T-helper 22 cell (primary cell): ENCODE data around the gene CIAO2A.
"Not testable (repeated sequence)": the region's sequence is repeated elsewhere in the genome, so short reads cannot be mapped to it uniquely, and the experiment has no call there.

Source experiments
- DNase-seq: peaks from one replicate; pipeline ENCODE4 v3.0.0-alpha.2; 2020; ENCODE audit warnings: low read depth

Gene CIAO2A

GRCh38 chr15:64071931-64072765 is 21.5 kb downstream of the CIAO2A start:
- no peak for DNase-seq

DNA sequence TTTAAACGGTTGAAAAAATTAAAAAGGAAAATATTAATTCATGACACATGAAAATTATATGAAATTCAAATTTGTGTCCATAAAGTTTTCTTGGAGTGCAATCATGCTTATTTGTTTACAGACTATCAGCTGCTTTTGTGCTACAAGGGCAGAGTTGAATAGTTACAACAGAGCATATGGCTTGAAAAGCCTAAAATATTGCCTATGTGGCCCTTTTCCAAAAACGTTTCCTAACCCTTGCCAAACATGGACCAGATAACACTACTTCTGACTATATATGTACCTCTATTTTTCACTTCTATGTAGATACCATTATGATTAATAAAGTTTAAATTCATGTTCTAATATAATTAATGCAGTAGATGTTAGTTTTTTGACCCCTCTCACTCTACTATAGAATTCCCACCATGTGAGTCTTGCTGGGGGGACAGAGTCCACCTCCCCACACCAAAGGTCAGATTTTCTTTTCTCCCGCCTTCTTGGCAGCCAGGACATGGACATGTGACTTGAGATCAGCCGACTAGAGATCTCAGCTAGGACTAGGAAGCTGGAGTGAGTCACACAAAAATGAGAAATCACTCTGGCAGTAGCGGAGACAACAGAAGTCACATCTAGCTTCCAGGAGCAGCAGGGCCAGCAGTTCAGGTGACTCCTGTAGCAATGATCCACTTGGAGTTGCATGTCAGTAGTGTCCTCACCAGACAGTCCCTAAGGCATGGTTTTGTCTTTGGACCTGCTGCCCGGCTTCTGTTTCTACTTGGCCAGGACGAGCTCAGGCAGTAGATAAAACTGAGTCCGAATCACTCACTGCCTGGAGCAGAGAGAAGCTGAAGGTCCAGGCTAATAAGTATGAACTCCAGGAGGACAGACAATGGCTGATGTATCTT is 22.4 kb downstream of the CIAO2A start:
- DNase-seq, result no peak

- no peak for DNase-seq
Measured at GRCh38 chr15:64070106-64070505, 23.5 kb downstream of the CIAO2A start.

GRCh38 chr15:64068133-64068532 is 25.5 kb downstream of the CIAO2A start:
- no peak for DNase-seq

DNA sequence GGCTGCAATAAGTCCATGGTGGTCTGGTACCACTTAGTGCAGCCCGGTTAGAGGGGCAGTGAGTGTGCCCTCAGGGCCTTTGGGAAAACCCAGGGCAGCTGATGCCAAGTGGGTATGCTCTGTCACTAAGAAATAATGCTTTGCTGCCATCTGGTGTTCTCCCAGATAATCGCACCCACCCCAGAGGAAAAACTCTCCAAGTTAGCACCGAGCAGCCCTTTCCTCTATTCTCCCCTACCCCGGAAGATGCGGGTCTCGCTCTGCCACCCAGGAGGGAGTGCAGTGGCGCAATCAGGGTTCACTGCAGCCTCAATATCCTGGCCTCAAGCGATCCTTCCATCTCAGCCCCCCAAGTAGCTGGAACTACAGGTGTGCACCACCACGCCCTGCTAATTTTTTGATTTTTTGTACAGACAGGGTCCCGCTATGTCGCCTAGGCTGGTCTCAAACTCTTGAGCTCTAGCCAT is 26.0 kb downstream of the CIAO2A start:
- DNase-seq, result peak; percentile 29

GRCh38 chr15:64066451-64066850 is 27.2 kb downstream of the CIAO2A start:
- no peak for DNase-seq

DNA sequence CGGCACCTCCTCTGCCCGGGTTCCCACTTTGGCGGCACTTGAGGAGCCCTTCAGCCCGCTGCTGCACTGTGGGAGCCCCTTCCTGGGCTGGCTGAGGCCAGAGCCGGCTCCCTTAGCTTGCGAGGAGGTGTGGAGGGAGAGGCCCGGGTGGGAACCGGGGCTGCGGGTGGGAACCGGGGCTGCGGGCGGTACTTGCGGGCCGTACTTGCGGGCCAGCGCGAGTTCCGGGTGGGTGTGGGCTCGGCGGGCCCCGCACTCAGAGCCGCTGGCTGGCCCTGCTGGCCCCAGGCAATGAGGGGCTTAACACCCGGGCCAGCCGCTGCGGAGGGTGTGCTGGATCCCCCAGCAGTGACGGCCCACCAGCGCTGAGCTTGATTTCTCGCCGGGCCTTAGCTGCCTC is 32.9 kb downstream of the CIAO2A start:
- no peak for DNase-seq

GRCh38 chr15:64059104-64059503 is 34.5 kb downstream of the CIAO2A start:
- not testable (repeated sequence) for DNase-seq

GRCh38 chr15:64058279-64058678 is 35.4 kb downstream of the CIAO2A start:
- DNase-seq, result no peak

DNA sequence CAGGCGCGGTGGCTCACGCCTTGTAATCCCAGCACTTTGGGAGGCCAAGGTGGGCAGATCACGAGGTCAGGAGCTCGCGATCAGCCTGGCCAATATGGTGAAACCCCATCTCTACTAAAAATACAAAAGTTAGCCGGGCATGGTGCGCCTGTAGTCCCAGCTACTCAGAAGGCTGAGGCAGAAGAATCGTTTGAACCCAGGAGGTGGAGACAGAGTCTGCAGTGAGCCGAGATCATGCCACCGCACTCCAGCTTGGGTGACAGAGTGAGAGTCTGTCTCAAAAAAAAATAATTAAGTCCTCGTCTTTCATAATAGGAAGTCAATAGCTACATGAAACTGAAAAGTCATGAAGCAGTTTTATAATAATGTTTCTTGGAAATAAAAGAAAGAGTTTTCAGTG is 40.0 kb downstream of the CIAO2A start:
- not testable (repeated sequence) for DNase-seq

DNA sequence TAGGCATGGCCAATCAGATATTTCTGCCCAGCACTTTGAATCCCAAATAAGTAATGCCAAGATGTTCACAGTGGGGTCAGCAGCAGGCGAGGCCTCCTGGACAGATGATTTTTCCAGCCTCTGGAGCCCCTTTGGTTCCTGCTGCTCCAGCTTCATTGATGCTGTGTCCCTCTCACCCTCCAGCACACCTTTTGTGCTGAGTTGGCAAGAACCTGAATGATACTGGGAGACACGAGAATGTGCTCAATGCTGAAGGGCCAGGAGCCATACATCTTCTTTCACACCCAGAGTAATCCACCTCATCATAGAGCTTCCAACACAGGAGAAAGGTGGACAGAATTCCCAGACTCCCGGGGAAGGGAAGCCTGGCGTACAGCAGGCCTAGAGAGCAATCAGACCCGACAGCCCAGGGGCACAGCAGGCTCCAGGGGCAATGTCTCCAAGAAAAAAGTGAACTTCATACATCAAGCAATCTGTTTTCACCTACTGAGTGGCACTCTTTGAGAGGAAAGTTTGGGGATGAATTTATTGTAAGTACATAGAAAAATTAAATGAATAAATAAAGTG is 40.6 kb downstream of the CIAO2A start:
- DNase-seq, result no peak

- no peak for DNase-seq
Measured at GRCh38 chr15:64051407-64052259, 42.0 kb downstream of the CIAO2A start.

- DNase-seq, result no peak
Measured at GRCh38 chr15:64051093-64051402, 42.6 kb downstream of the CIAO2A start.

- DNase-seq, result no peak
Measured at GRCh38 chr15:64050281-64051092, 43.2 kb downstream of the CIAO2A start.

DNA sequence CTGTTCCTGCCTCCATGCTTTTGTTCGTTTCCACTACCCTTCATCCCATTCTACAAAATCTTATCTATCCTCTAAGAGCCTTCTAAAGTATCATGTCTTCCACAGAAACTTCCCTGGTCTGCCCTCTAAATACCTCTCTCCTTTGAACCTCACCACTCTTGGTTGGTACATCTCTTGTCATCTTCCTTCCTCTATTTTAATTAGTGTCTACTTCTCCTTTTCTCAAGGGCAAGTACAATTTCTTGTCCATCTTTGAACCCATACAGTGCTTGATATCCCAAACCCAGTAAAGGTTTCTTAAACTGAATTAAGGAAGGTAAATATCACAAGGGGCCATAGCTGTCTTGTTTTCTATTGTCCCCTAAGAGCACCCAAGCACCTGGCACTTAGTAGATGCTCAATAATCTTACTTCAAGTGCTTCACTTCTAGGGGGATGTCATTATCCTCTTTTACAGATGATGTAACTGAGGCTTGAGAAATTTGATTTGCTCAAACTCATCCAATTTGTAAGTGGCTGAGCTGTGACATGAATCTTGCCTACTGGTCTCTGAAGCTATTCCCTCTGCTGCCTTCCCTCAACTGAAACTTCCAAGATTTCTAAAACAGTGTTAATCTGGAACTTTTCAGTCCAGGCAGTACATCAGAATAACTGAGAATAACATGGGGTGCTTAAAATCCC is 44.7 kb downstream of the CIAO2A start:
- DNase-seq, result no peak

GRCh38 chr15:64046421-64047153 is 47.1 kb downstream of the CIAO2A start, which contains the start of gene DAPK2:
TSS of gene DAPK2 (minus strand) at chr15:64046485. CDS start at chr15:64040261, 6,224 bp downstream.
- peak; percentile 52 for DNase-seq

DNA sequence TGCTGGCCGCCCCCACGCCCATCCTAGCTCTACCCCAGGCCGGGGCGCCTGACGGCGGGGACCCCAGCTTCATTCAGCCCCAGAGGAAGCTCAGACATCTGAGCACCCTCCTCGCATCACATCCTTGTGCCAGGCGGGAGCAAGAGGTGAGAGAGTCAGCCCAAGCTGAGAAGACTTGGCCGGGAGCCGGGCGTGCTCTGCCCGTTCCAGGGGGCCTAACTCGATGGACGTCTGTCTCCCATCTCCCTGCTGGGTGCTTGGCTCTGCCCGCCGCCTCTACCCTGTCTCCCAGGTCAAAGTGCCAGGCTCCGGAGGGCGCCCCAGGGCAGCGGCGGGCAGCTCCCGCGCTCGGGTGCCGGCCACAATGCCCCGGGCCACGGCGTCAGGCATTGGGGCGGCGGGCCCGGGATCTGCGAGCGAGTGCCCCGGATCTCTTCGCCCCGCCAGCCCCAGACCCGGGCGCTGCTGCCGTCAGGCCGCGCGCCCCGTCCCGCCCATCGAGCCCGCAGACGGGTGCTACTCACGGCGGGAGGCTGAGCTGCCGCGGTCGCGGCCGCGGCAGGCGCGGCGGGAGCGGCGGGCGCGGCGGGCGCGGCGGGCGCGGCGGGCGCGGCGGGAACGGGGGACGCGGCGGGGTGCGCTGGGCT is 47.7 kb downstream of the CIAO2A start:
- no peak for DNase-seq

DNA sequence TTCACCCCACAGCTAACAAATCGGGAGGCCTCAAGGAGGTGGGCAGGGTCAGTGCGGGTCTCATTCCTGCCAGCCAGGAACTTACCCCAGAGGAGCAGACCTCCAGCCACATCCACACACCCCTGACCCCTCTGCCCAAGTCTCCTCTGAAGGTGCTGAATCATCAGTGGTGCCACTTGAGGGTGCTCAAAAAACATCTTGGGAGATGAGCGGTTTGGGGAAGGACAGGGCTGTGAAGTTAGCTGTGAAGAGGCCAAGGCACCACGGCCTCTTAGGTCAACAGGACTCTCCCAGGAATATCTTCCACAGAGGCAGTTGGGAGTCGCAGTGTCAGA is 48.6 kb downstream of the CIAO2A start:
- DNase-seq, result no peak
